ENCODE results near the gene TBCB.

DNA sequence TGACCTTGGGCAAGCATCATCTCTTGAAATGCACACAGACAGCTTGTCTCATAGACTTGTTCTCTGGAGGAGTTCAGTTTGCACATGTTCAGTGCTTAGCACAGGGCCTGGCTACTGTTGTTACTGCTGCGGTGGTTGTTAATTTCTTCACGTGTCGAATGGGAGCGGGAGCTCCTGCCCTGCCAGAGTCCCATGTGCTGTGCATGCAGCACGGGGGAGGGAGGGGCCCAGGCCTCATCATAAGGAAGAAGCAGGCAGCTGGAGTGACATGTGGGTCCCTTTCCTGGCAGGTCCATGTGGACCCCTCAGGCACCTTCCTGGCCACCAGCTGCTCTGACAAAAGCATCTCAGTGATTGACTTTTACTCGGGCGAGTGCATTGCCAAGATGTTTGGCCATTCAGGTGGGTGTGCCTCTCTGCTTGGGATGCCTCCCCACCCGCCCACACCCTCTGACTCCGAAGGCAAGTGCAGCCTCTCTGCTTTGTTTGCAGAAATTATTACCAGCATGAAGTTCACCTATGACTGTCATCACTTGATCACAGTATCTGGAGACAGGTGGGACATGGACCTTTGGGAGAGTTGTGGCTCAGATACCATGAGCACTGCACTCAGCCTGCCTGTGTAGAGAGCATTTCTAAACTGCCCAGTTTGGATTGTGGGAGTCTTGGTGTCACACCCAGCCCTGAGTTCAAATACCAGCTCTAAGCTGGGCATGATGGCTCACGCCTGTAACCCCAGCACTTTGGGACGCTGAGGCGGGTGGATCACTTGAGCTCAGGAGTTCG lies 24.2 kb upstream of the TBCB start:
- TF ChIP-seq, protein P1, sequence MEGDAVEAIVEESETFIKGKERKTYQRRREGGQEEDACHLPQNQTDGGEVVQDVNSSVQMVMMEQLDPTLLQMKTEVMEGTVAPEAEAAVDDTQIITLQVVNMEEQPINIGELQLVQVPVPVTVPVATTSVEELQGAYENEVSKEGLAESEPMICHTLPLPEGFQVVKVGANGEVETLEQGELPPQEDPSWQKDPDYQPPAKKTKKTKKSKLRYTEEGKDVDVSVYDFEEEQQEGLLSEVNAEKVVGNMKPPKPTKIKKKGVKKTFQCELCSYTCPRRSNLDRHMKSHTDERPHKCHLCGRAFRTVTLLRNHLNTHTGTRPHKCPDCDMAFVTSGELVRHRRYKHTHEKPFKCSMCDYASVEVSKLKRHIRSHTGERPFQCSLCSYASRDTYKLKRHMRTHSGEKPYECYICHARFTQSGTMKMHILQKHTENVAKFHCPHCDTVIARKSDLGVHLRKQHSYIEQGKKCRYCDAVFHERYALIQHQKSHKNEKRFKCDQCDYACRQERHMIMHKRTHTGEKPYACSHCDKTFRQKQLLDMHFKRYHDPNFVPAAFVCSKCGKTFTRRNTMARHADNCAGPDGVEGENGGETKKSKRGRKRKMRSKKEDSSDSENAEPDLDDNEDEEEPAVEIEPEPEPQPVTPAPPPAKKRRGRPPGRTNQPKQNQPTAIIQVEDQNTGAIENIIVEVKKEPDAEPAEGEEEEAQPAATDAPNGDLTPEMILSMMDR (IDR thresholded peaks at IDR 0.05; ENCODE audit: insufficient read depth, low read length, poor library complexity, severe bottlenecking): no peak
- no peak for TF ChIP-seq EZH2phosphoT487 (conservative IDR thresholded peaks at IDR 0.05; ENCODE audit: low read length)

Measured in SU-DHL-6 (cell line).